Suppressor macrophage treated with lipopolysaccharide for 1 hour (primary cell): Measurements from ENCODE around the gene PRDX2.
"Not testable (repeated sequence)": the region's sequence is repeated elsewhere in the genome, so short reads cannot be mapped to it uniquely, and the experiment has no call there.

Experiments used
- DNase-seq, 3 donors: peaks; one replicate each; pipeline ENCODE4 v3.0.0-alpha.2; 2020 to 2022

Gene PRDX2

DNA sequence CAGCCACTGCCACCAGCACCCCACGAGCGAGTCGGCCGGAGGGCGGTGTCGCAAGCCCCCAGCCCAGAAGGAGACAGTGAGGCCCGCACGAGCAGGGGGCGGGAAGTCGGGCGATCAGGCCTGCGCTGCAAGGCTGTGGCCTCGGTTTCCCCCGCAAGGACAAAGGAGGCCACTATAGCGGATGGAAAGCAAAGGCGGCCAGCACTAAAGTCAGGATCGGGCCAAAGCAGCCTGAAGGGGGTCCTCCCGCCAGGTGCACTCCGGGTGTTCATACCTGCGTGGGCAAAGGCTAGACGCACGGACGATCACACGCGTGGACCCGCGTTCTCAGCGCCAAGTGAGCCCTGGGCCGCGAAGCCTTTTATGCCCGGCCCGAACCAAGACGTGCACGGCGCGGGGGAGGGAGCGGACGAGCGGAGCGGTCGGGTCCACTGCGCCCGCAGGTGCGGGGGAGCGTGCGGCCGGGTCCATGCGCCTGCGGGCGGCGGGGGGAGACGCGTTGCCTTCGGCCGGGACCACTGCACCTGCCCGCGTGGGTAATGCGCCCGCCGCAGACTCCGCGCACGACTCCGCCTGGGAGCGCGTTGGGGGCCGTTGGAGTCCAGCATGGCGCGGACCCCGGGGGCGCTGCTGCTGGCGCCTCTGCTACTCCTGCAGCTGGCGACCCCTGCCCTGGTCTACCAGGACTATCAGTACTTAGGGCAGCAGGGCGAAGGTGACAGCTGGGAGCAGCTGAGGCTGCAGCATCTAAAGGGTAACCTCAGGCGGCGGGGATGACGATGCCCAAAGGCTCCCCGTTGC, at the start of gene PRDX2, which contains the start of gene THSD8:
Gene PRDX2 (minus strand): TSS at position 335 of the 801 bp plus-strand sequence. CDS start 539 bp downstream, outside the sequence.
Gene THSD8 (plus strand): TSS at position 604 of the 801 bp plus-strand sequence. CDS start 3 bp downstream, at position 607.
- peak; percentile 41 to 62 (median 42) for DNase-seq

DNA sequence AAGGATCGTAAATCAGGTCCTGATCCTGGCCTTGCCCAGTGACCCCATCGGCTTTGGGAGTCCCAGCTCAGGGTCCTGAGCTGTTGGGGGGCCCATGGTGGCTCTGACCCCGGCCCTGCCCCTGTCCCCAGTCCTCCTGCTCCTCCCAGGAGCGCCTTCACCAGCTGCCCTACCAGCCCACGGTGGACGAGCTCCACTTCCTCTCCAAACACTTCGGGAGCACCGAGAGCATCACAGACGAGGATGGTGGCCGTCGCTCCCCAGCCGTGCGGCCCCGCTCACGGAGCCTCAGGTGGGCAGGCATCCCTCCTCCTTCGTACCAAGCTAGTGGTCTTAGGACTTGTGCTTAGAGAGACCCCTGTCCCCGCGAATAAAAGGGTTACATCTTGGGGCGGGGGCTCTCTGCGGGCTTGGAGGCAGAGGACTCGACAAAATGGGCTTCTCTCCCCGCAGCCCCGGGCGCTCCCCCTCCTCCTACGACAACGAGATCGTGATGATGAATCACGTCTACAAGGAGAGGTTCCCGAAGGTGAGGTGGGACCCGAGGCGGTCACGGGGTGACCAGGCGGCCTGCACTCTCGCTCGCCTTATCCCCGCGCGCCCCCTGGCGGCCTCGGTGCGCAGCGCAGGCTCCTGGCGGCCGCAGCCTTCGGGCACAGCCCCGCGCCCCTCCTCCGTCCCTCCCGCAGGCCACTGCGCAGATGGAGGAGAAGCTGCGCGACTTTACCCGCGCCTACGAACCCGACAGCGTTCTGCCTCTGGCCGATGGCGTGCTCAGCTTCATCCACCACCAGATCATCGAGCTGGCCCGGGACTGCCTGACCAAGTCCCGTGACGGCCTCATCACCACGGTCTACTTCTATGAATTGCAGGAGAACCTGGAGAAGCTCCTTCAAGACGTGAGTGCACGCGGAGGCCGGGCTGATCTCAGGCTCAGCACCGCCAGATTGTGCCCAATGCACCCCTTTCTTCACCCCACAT, 45.8 kb upstream of the PRDX2 start:
- DNase-seq = peak; percentile 87 to 92 (median 90)

DNA sequence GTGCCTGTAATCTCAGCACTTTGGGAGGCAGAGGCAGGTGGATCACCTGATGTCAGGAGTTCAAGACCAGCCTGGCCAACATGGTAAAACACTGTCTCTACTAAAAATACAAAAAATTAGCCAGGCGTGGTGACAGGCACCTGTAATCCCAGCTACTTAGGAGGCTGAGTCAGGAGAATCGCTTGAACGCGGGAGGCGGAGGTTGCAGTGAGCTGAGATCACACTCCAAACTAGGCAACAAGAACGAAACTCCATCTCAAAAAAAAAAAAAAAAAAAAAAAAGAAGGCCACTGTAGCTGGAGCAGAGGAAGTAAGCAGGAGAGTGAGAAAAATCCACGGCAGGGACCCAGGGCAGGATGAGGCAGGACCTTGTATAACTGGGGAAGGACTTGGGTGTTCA, 45.0 kb upstream of the PRDX2 start:
- DNase-seq = not testable (repeated sequence)

DNA sequence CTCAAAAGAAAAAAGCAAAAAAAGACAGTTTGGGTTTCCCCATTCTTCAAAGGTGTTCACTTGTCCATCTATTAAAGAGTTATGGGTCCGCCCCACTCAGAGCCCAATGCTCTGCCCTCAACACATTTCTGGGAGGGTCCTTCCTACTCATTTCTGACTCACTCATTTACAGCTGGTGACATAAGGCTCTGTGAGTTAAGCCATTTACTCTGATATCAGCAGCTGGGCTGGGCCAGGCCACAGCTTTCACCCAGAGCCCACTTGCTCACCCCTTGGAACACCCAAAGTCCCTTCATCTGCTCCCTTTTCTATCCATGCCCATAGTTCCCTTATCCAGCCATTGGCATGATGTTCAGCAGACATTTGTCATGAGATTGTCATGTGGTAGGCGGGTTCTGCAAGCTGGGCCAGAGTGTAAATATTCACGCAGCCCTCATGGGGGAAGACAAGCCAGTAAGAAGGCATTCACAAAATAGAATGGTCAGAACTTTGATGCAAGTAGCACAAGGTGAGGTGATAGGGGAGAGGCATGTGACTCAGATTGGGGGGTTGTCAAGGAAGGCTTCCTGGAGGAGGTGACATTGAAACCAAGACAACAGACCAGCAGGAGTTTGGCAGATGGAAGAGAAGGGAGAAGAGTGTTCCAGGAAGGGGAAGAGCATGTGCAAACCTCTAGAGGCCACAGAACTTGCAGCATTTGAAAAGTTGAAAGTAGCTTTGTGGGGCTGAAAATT, 42.6 kb upstream of the PRDX2 start:
- DNase-seq = peak; percentile 49 to 79 (median 61)

DNA sequence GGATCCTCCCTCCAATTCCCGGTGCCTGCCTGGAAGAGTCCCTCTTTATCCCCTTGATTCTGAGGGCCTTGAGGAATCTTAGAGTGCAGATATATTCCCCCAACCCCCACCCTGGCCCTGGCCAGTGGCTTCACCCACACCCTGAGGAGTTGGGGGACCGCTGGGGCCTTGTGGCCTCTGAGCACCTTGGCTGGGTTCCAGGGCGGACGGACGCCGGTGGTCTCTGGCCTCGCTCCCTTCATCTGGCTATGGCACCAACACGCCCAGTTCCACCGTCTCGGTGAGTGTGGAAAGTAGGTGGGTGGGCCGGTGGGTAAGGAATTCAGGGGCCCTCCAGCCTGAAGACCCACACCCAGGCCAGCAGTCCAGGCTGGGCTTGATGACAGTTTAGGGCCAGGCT, 41.7 kb upstream of the PRDX2 start:
- no peak for DNase-seq

DNA sequence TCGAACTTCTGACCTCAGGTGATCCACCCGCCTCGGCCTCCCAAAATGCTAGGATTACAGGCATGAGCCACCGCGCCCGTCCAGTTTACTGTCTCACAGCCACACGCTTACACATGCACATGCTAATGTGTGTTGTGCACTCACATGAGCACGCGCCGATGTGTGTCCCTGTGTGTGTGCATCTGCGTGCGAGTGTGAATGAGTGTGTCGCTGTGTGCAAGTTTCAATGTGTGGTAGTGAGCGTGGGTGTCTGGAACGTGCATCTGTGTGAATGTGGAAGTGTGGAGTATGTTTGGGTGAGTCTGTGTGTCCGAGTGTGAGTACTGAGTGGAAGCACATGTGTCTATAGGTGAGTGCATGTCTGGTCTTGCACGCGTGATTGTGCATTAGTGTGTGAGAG, 40.9 kb upstream of the PRDX2 start:
- no peak for DNase-seq

DNA sequence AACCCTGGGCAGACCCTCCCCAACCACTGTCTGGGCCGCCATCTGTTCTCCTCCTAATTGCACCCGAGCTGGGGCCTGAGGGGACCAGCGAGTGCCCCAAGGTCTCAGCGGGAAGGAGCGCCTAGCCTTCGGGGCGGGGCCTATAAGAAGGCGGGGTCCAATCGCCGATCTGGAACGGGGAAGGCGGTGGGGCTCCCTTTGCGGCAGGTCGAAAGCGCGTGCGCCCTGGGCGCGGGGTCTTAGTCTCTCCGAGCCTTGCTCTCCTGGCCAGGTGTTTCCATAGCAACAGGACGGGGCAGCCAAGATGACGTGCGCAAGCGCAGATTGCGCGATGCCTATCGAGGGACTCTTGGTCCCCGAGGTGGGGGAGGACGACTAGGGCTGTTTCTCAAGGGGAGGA, 39.5 kb upstream of the PRDX2 start:
- DNase-seq = peak in 1 of 3 donors; percentile 42

DNA sequence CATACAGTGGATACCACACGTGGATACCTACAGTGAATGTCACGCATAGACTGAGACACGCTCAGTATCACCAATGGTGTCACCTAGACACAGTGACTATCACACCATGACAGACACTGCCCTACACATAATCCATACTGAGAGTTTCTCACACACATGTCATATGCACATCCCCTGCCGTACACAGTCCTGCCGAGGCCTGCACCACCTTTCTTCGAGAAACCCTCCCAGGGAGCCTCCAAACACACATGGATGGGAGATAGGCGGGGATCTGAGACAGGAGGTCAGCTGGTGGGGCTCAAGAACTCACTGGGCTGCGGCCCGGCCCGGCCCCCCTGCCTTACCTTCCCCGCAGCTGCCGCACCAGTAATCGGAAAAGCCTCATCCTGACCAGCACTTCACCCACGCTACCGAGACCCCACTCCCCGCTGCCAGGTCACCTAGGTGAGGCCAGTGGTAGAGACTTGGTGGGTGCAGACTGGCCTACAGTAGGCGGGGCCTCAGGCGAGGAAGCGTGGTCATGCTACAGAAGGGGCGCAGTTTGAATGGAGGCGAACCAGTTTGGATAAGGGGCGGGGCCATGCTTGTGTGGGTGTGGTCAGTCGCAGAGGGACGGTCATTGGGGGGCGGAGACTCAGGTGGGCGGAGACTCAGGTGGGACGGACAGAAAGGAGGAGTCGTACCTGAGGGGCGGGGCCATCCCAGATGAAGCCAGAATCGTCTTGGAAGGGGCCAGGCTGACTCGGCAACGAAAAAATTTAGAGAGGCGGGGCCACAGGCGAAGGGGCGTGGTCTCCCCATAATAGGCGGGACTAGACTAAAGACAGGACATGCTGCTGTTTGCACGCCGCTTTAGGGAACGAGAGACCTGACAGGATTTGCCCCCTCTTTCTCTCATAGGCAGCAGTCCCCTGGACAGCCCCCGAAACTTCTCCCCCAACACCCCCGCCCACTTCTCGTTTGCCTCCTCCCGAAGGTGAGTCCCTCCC, 38.8 kb upstream of the PRDX2 start:
- peak; percentile 57 to 83 (median 65) for DNase-seq

DNA sequence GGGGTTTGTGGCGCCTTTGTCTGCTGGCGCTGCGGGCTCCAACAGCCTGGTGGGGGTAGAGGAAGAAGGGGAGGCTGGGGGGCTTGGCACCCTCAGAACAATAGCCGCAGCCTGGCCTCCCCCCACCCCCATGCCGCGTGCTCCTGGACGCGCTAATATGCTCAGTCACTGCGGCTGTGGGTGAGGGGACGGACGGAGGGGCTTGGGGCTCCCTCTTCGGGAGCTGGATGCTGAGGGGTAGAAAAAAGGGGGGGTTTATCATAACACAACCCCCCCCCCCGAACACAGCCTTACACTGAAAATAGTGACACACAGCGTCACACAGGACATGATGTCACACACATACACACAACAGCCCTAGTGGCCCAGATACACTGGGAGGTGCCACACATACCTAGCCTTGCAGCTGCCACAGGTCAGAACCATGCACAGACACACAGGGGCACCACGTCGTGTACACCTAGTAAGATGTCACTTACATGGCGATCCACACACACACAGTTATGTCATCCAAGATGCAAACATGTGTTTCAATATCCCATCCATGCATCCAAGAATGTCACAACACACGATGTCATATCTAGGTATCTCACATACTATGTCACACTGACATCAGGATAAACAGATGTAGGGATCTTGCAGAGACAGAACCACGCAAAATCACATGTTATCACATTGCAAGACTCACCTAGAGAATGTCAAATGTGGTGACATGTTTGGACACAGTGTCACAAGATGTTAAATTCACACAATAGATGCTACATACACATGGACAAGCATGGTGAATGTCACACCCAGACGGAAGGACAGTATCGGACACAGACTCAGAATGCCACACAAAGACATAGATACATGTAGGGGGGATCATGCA, 37.5 kb upstream of the PRDX2 start:
- peak in 1 of 3 donors; percentile 18 for DNase-seq

DNA sequence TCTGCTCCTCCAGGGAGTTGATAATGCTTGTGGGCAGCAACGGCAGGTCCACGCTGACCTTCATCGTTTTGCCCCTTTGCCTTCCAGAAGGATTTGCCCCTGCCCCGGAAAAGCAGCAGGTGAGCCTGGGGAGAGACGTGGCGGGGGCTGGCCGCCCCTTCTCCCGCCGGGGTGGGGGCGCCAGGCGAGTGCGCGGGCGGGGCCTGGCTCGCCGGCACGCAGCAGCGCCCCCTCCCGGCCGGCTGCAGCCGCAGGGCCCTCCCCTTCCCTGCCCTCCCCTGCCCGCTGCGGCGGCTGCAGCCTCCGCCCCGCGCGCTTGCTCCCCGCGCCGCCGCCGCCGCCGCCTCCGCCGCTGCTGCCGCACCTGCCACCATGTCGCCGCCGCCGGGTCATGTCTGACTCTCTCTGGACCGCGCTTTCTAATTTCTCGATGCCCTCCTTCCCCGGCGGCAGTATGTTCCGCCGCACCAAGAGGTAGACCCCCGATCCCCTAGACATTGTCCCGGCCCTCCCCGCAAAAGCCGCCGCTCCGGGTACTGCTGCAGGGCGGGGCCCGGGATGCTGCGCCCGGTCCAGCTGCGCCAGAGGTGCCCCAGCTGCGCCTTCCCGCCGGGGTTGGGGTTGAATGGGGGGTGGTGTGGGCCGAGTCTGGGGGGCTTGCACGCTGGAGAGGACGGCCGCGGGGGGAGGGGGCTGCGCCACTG, 36.7 kb upstream of the PRDX2 start, which contains the start of gene MAST1:
Gene MAST1 (plus strand): TSS at position 334 of the 704 bp plus-strand sequence. CDS start 58 bp downstream, at position 392.
- DNase-seq = peak; percentile 58 to 89 (median 66)

DNA sequence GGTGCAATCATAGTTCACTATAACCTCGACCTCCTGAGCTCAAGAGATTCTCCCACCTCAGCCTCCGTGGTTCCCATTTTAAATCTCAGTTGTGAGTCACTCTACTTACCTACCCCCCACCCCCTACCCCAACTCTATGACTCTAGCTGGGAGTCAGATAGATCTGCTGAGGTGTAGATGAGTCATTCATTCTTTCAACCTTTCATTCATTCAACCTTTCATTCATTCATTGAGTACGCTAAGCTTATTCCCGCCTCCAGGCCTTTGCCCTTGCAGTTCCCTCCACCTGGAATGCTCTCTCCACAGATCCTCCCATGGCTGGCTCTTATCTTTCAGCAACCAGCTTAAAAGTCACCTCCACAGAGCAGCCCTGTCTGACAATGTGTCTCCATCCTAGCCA, 35.6 kb upstream of the PRDX2 start:
- peak in 1 of 3 donors; percentile 12 for DNase-seq

DNA sequence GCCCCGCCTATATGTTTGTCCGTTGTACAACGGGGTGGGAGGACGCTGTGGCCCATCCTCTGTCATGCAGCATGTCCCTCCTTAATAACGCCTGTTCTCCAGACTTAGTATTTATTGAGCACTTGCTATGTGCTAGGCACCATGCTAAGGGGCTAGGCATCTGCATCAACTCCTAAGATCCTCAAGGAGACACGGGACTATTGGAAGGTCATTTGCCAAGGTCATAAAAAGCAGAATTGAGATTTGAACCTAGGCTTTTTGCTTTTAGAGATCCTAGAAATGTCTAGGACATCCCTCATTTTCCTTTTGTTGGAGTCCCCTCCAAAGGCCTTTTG, 34.9 kb upstream of the PRDX2 start:
- DNase-seq = no peak

DNA sequence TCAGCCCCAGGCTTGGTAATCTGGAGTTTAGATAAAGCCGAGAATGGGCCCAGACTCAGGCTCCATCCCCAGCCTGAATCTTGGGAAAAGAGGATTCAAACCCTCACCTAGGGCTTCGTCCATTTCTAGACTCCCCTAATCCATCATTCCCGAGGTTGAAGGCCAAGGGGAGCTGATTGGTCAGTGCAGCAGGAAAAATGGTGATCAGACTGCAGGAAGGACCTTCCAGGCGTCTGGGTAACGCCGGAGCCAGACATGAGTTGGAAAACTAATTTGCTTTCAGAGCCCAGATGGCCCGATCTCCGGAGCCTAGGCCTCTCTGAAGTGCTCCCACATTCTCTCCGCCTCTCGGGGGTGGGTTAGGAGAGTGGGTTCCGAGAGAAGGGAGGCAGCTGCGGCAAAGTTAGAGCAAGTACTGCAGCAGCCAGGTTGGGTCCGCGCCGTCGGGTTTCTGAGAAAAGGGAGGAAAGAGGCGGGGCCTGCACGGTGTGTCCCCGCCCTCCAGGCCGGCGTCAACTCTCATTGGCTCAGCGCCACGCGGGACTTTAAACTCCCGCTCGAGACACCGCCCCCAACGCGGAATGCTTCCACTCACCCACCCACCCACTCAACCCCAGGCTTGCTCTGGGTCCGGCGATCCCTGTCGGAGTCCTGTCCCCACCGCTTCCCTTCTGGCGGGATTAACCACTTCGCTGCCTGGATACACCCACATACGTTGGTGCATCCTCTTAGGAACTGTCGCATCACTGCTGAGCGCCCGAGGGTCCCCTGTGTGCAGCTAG, 33.6 kb upstream of the PRDX2 start:
- DNase-seq = peak; percentile 25 to 67 (median 47)

DNA sequence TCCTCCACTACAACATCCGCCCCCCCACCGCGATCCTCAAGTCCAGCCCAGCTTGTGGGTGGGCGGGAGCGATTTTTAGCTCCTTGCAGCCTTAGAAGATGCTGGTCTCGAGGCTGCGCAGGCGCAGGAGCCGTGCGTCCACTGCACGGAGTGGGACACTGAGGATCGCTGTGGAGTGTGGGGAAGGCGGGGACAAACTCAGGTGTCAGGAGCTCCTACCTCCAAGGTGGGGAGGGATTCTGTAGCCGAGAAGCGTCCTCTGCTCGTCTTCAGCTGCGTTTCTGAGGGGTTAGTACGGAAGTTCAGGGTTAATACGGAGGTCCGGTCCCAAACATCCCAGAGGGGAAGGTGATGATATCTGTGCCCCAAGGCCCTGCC, 33.0 kb upstream of the PRDX2 start, which contains the start of gene RTBDN:
Gene RTBDN (minus strand): TSS at position 14 of the 378 bp plus-strand sequence. CDS start 4,600 bp downstream, outside the sequence.
- DNase-seq = peak in 1 of 3 donors; percentile 17

DNA sequence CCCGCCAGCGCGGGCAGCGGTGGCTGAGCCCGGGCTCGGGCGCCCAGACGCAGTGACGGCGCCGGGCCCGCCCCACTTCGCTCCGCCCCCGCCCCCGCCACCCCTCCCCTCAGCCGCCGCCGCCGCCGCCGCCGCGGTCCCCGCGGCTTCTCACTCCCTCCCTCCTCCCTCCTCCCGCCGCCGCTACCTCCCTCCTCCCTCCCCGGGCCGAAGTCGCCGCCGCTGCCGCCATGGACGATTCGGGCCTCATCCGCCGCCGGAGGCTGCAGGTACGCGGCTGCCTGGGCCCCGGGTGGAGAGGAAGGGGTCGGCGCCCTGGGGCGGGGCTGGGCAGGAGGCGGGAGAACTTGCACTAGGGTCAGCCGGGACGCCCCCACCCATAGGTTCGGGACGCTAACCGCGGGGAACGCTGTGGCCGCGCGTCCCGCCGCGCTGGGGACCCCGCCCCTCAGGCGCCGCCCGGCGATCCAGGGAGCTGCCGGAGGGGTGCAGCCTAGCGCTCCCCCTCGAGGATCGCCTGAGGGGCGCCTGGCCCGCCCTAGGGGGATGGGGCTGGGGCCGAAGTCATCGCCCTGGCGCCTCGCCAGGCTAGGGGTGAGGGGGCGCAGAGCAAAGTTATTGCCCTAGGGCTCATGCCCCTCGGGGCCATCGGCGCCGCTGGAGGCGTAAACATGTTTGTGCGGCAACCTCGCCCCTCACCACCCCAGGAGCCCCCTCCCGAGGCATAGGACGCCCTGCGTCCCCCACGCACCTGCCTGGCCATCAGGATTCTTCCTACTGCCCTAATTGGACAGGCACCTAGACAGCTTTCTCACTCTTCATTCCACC, 32.4 kb upstream of the PRDX2 start:
- DNase-seq = peak; percentile 18 to 69 (median 50)

DNA sequence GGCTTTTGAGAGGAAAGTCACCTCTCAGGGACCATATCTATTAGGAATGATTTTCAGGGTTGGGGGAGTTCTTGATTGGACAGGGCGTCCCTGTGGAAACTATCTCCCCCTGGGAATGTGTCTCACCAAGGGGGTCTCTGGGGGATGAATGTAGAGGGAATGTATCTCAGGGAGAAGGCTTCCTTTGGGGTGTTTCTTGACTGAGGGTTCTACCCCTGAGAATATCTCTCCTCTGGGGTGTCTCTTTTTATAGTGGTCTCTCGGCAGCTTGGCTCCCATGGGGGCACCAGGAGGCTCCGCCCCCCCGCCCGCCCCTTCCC, 31.8 kb upstream of the PRDX2 start:
- no peak for DNase-seq

DNA sequence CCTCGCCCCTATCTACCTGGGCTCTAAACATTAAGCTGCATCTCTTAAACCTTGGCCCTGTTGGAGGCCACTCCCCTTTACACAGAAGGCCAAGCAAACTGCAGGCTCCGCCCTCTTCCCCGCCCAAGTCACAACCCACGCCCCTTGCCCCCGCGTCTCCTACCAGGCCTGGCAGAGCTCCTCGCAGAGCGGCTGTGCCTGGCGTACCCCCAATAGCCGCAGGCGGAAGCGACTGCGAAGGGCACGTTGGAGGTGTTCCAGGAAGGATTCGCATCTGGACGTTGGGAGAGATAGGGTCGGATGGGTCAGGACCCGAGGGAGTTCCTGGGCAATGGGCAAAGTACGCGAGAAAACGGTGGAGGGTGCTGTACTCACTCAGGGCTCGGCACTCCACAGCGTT, 26.9 kb upstream of the PRDX2 start:
- peak in 2 of 3 donors; percentile 31 to 56 for DNase-seq
